ENCODE data around the gene TMPRSS11E.

DNA sequence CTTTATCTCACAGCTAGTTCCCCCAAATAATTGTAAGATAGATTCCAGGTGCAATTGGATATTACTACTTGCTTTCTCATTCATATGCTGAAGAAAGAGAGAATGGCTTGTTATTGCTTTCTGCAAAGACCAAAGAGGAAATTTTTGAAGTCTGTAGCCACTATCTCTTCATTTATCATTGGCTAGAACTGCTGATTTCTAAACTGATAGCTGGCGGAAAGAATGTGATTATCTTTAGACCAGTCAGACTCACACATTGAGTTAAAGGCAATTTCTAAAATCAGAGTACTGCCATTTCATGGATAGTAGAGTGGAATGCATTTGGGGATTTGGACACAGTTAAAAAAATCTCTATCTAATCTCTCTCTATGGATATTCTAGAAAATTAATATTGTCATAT is 12.4 kb upstream of the TMPRSS11E start:
- TF ChIP-seq, protein P1, sequence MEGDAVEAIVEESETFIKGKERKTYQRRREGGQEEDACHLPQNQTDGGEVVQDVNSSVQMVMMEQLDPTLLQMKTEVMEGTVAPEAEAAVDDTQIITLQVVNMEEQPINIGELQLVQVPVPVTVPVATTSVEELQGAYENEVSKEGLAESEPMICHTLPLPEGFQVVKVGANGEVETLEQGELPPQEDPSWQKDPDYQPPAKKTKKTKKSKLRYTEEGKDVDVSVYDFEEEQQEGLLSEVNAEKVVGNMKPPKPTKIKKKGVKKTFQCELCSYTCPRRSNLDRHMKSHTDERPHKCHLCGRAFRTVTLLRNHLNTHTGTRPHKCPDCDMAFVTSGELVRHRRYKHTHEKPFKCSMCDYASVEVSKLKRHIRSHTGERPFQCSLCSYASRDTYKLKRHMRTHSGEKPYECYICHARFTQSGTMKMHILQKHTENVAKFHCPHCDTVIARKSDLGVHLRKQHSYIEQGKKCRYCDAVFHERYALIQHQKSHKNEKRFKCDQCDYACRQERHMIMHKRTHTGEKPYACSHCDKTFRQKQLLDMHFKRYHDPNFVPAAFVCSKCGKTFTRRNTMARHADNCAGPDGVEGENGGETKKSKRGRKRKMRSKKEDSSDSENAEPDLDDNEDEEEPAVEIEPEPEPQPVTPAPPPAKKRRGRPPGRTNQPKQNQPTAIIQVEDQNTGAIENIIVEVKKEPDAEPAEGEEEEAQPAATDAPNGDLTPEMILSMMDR (IDR thresholded peaks at IDR 0.05) = no peak
- no peak for TF ChIP-seq POLR2A (IDR thresholded peaks at IDR 0.05)
